ENCODE data around the gene DDX50. TPM values are rescaled to one million over a fixed set of nuclear protein-coding genes. Genes with fewer than 3 reads are reported as not detected.
"Not testable (repeated sequence)": the region's sequence is repeated elsewhere in the genome, so short reads cannot be mapped to it uniquely, and the experiment has no call there.

Gene DDX50
- polyA plus RNA-seq, 2 of the 4 experiments (the other 2 are of a cell fraction) = 35.1 to 64.6 TPM

GRCh38 chr10:68979738-68980137 is 78.6 kb downstream of the DDX50 start:
- WGBS (ENCODE audit: missing lambda C conversion rate) = 92% methylated on average over 6 of the region's 6 CpGs
- DNase-seq (ENCODE audit: low read depth in 1 of 2, low spot score in 1 of 2); FAIRE-seq; H3K4me2 ChIP-seq; H3K4me1 ChIP-seq; H3K9me3 ChIP-seq; ATAC-seq; POLR2A ChIA-PET; H3K4me3 ChIP-seq; H3K27ac ChIP-seq: not testable (repeated sequence)
- CTCF ChIA-PET = interaction anchor here (4.2 kb wide), 1 partner anchor 10 kb away, joined by 26 read pairs; no protein-coding TSS in a partner anchor

- no peak overlapping the region for H3K4me3 ChIP-seq
- FAIRE-seq (no peak), DNase-seq (ENCODE audit: low read depth in 1 of 2, low spot score in 1 of 2) (peak; percentile 33 to 35), ATAC-seq (peak; percentile 82 to 83)
- CTCF ChIA-PET = interaction anchor here (1.1 to 4.2 kb wide), 3 partner anchors 8 to 125 kb away, joined by 4 to 26 read pairs (median 10); no protein-coding TSS in a partner anchor
- WGBS (ENCODE audit: missing lambda C conversion rate) = 95% methylated on average over 1 of the region's 1 CpG
- no peaks in the 10 kb centered on the region for H3K9me3 ChIP-seq
- POLR2A ChIA-PET = interaction anchor here (1.1 kb wide), 1 partner anchor 25 kb away, joined by 7 read pairs; the partner anchor contains the start of gene DDX21
- TF ChIP-seq CTCF (IDR thresholded peaks at IDR 0.05) (peak; percentile 22; the same call in 1 of the 3 replicates), FOSL2 (IDR thresholded peaks at IDR 0.05) (no peak), FOSL2 (CRISPR knock-in tag; IDR thresholded peaks at IDR 0.05) (no peak)
- H3K27ac ChIP-seq = no peak overlapping the region
- no peak overlapping the region for H3K4me2 ChIP-seq
- H3K4me1 ChIP-seq = no peaks in the 10 kb centered on the region
These were observed 80.0 kb downstream of the DDX50 start for GRCh38 chr10:68981074-68981473.

GRCh38 chr10:68982389-68982788 is 81.3 kb downstream of the DDX50 start:
- Histone ChIP-seq H3K4me2 (no peak overlapping the region), H3K4me3 (no peak overlapping the region), H3K4me1 (no peaks in the 10 kb centered on the region; the same call in 2 of the 3 replicates), H3K9me3 (no peaks in the 10 kb centered on the region), H3K27ac (no peak overlapping the region)
- ATAC-seq (no peak), FAIRE-seq (no peak), DNase-seq (ENCODE audit: low read depth in 1 of 2, low spot score in 1 of 2) (no peak)
- no peak for TF ChIP-seq KDM1A (IDR thresholded peaks at IDR 0.05; ENCODE audit: low read depth)
- TF ChIP-seq ZSCAN20 (CRISPR knock-in tag; IDR thresholded peaks at IDR 0.05) = no peak
- TF ChIP-seq POLR2A (IDR thresholded peaks at IDR 0.05; ENCODE audit: low read length) = no peak
- TF ChIP-seq JUN (IDR thresholded peaks at IDR 0.05) = no peak
- no peak for TF ChIP-seq NFE2L2 (conservative IDR thresholded peaks at IDR 0.05; ENCODE audit: low read length)
- TF ChIP-seq JUNB (IDR thresholded peaks at IDR 0.05) = no peak
- no peak for TF ChIP-seq HOXB13 (CRISPR knock-in tag; IDR thresholded peaks at IDR 0.05; ENCODE audit: low read depth)
- TF ChIP-seq NR3C1 (IDR thresholded peaks at IDR 0.05) = no peak
- no peak for TF ChIP-seq CBX2 (IDR thresholded peaks at IDR 0.05; ENCODE audit: borderline replicate concordance, low read depth)
- no peak for TF ChIP-seq EHF (CRISPR knock-in tag; IDR thresholded peaks at IDR 0.05)
- TF ChIP-seq HEYL (CRISPR knock-in tag; IDR thresholded peaks at IDR 0.05) = no peak
- no peak for TF ChIP-seq CTCF (IDR thresholded peaks at IDR 0.05)
- no peak for TF ChIP-seq HDAC2 (IDR thresholded peaks at IDR 0.05)
- TF ChIP-seq SREBF2 (IDR thresholded peaks at IDR 0.05) = no peak
- TF ChIP-seq MAZ (IDR thresholded peaks at IDR 0.05; ENCODE audit: borderline replicate concordance, low read depth, low read length) = no peak
- no peak for TF ChIP-seq USF2 (IDR thresholded peaks at IDR 0.05)
- no peak for TF ChIP-seq MAX (IDR thresholded peaks at IDR 0.05)
- no peak for TF ChIP-seq CHD2 (IDR thresholded peaks at IDR 0.05; ENCODE audit: low read length, partially characterized antibody)
- TF ChIP-seq HMGXB4 (CRISPR knock-in tag; IDR thresholded peaks at IDR 0.05; ENCODE audit: borderline replicate concordance) = no peak
- 93% methylated on average over 11 of the region's 11 CpGs for WGBS (ENCODE audit: missing lambda C conversion rate)
- POLR2A ChIA-PET = no interaction called here
- CTCF ChIA-PET = interaction anchor here (1.2 to 4.2 kb wide), 3 partner anchors 9 to 112 kb away, joined by 4 to 26 read pairs (median 10); no protein-coding TSS in a partner anchor

All from A549 (cell line).